ENCODE data around the gene RPH3AL.
"Not testable (repeated sequence)": the region's sequence is repeated elsewhere in the genome, so short reads cannot be mapped to it uniquely, and the experiment has no call there.

RPH3AL gene

GRCh38 chr17:282000-282911, 70.4 kb downstream of the RPH3AL start:
- DNase-seq (ENCODE audit: low read depth), result no peak

- no peak for DNase-seq (ENCODE audit: low read depth)
Observed at GRCh38 chr17:281365-281999, 71.1 kb downstream of the RPH3AL start.

GRCh38 chr17:280901-281300, 71.7 kb downstream of the RPH3AL start:
- DNase-seq (ENCODE audit: low read depth), result no peak

- DNase-seq (ENCODE audit: low read depth), result no peak
Observed at GRCh38 chr17:280216-280615, 72.4 kb downstream of the RPH3AL start.

- no peak for DNase-seq (ENCODE audit: low read depth)
Observed at GRCh38 chr17:279776-280175, 72.8 kb downstream of the RPH3AL start.

GRCh38 chr17:279331-279730, 73.3 kb downstream of the RPH3AL start:
- DNase-seq (ENCODE audit: low read depth), result no peak

GRCh38 chr17:278676-279059, 73.9 kb downstream of the RPH3AL start:
- DNase-seq (ENCODE audit: low read depth), result no peak

- no peak for DNase-seq (ENCODE audit: low read depth)
Observed at GRCh38 chr17:278055-278675, 74.4 kb downstream of the RPH3AL start.

- no peak for DNase-seq (ENCODE audit: low read depth)
Observed at GRCh38 chr17:274902-275301, 77.7 kb downstream of the RPH3AL start.

- DNase-seq (ENCODE audit: low read depth), result no peak
Observed at GRCh38 chr17:273981-274832, 78.4 kb downstream of the RPH3AL start.

- DNase-seq (ENCODE audit: low read depth), result not testable (repeated sequence)
Observed at GRCh38 chr17:272856-273255, 79.8 kb downstream of the RPH3AL start.

- DNase-seq (ENCODE audit: low read depth), result not testable (repeated sequence)
Observed at GRCh38 chr17:271928-272623, 80.5 kb downstream of the RPH3AL start.

- no peak for DNase-seq (ENCODE audit: low read depth)
Observed at GRCh38 chr17:269616-270514, 82.7 kb downstream of the RPH3AL start.

- DNase-seq (ENCODE audit: low read depth), result no peak
Observed at GRCh38 chr17:266701-267667, 85.6 kb downstream of the RPH3AL start.

GRCh38 chr17:266219-266618, 86.4 kb downstream of the RPH3AL start:
- no peak for DNase-seq (ENCODE audit: low read depth)

GRCh38 chr17:265718-266117, 86.9 kb downstream of the RPH3AL start:
- DNase-seq (ENCODE audit: low read depth), result no peak

GRCh38 chr17:263773-264172, 88.8 kb downstream of the RPH3AL start:
- DNase-seq (ENCODE audit: low read depth), result no peak

- no peak for DNase-seq (ENCODE audit: low read depth)
Observed at GRCh38 chr17:263271-263670, 89.3 kb downstream of the RPH3AL start.

GRCh38 chr17:261635-262034, 91.0 kb downstream of the RPH3AL start:
- DNase-seq (ENCODE audit: low read depth), result no peak

All from ELR (cell line).